Neural cell (in vitro differentiated cells): ENCODE data around the gene GKAP1.

ENCODE experiments used
- CTCF ChIP-seq: fragments of 450-650 bp; IDR thresholded peaks from 2 replicates; pipeline ENCODE4 v1.5.1; 2014; ENCODE audit warnings: antibody characterized with exemption, mild to moderate bottlenecking, moderate library complexity; ENCODE audit not compliant: poor library complexity, severe bottlenecking
- EZH2 ChIP-seq: fragments of 200-600, 300-800 bp; shearing (Covaris generic), sonication (generic); IDR thresholded peaks from 2 replicates; pipeline ENCODE4 v1.6.1; 2014; ENCODE audit warnings: antibody characterized with exemption, low read length, borderline replicate concordance, mild to moderate bottlenecking; ENCODE audit not compliant: insufficient read depth, poor library complexity, severe bottlenecking
- POLR2AphosphoS5 ChIP-seq: IDR thresholded peaks from 2 replicates; pipeline ENCODE4 v1.6.1; 2012
- RAD21 ChIP-seq: fragments of 450-650 bp; conservative IDR thresholded peaks from 2 replicates; pipeline ENCODE4 v1.6.1; 2014; ENCODE audit warnings: antibody characterized with exemption, mild to moderate bottlenecking, moderate library complexity
- TAF1 ChIP-seq: IDR thresholded peaks from 2 replicates; pipeline ENCODE4 v1.6.1; 2012; ENCODE audit warnings: low read depth

GRCh38 chr9:83721509-83721908 is 96.1 kb downstream of the GKAP1 start:
- TF ChIP-seq CTCF (no peak), EZH2 (no peak), RAD21 (no peak), TAF1 (no peak), POLR2AphosphoS5 (no peak)
